ENCODE results near the gene LSAMP. TPM values are rescaled to one million over a fixed set of nuclear protein-coding genes. Genes with fewer than 3 reads are reported as not detected.
"Not testable (repeated sequence)": the region's sequence is repeated elsewhere in the genome, so short reads cannot be mapped to it uniquely, and the experiment has no call there.

Gene LSAMP
- total RNA-seq, 1 donor from 2014 or later, result not detected

- H3K4me1 Mint-ChIP-seq (ENCODE audit: low read depth), result no peaks in the 10 kb centered on the region
- no peak for DNase-seq (ENCODE audit: low spot score)
- H3K27me3 Mint-ChIP-seq (ENCODE audit: low read depth), result no peaks in the 10 kb centered on the region
- no peaks in the 10 kb centered on the region for H3K9me3 Mint-ChIP-seq
- H3K4me3 Mint-ChIP-seq (ENCODE audit: low read depth), result no peak overlapping the region
- H3K27ac Mint-ChIP-seq, result no peak overlapping the region
- intact Hi-C loops (cut with micrococcal nuclease), result no loop called here
- H3K36me3 Mint-ChIP-seq (ENCODE audit: low read depth), result no peaks in the 10 kb centered on the region
Measured at GRCh38 chr3:116233711-116234357, 211.5 kb downstream of the LSAMP start.

GRCh38 chr3:116230431-116231020 lies 214.8 kb downstream of the LSAMP start:
- Mint-ChIP-seq H3K4me1 (ENCODE audit: low read depth) (no peaks in the 10 kb centered on the region), H3K27me3 (ENCODE audit: low read depth) (no peaks in the 10 kb centered on the region)

GRCh38 chr3:116226266-116226665 lies 219.0 kb downstream of the LSAMP start:
- intact Hi-C loops (cut with micrococcal nuclease), result no loop called here
- no peak for DNase-seq (ENCODE audit: low spot score)
- H3K36me3 Mint-ChIP-seq (ENCODE audit: low read depth), result no peaks in the 10 kb centered on the region
- no peaks in the 10 kb centered on the region for H3K9me3 Mint-ChIP-seq
- no peaks in the 10 kb centered on the region for H3K27me3 Mint-ChIP-seq (ENCODE audit: low read depth)
- H3K4me3 Mint-ChIP-seq (ENCODE audit: low read depth), result no peak overlapping the region
- no peaks in the 10 kb centered on the region for H3K4me1 Mint-ChIP-seq (ENCODE audit: low read depth)
- no peak overlapping the region for H3K27ac Mint-ChIP-seq

More at GRCh38 chr3:116230431-116231020, 214.8 kb downstream of the LSAMP start:
- H3K27ac Mint-ChIP-seq, result no peak overlapping the region
- no peak overlapping the region for H3K4me3 Mint-ChIP-seq (ENCODE audit: low read depth)
- no peaks in the 10 kb centered on the region for H3K36me3 Mint-ChIP-seq (ENCODE audit: low read depth)
- no peak for DNase-seq (ENCODE audit: low spot score)
- intact Hi-C loops (cut with micrococcal nuclease), result no loop called here
- H3K9me3 Mint-ChIP-seq, result no peaks in the 10 kb centered on the region

GRCh38 chr3:116216761-116217160 lies 228.5 kb downstream of the LSAMP start:
- Mint-ChIP-seq H3K4me1 (ENCODE audit: low read depth) (no peaks in the 10 kb centered on the region), H3K27me3 (ENCODE audit: low read depth) (no peaks in the 10 kb centered on the region), H3K9me3 (peaks cover 12% of the 10 kb centered on the region), H3K27ac (no peak overlapping the region), H3K36me3 (ENCODE audit: low read depth) (no peaks in the 10 kb centered on the region), H3K4me3 (ENCODE audit: low read depth) (no peak overlapping the region)
- intact Hi-C loops (cut with micrococcal nuclease), result no loop called here
- DNase-seq (ENCODE audit: low spot score), result no peak

GRCh38 chr3:116211901-116212300 lies 233.4 kb downstream of the LSAMP start:
- intact Hi-C loops (cut with micrococcal nuclease), result no loop called here
- Mint-ChIP-seq H3K27me3 (ENCODE audit: low read depth) (no peaks in the 10 kb centered on the region), H3K36me3 (ENCODE audit: low read depth) (no peaks in the 10 kb centered on the region), H3K4me1 (ENCODE audit: low read depth) (no peaks in the 10 kb centered on the region), H3K27ac (no peak overlapping the region), H3K4me3 (ENCODE audit: low read depth) (no peak overlapping the region), H3K9me3 (peaks cover 16% of the 10 kb centered on the region)
- DNase-seq (ENCODE audit: low spot score), result no peak

- H3K9me3 Mint-ChIP-seq, result peaks cover 16% of the 10 kb centered on the region
- H3K27me3 Mint-ChIP-seq (ENCODE audit: low read depth); H3K27ac Mint-ChIP-seq; H3K36me3 Mint-ChIP-seq (ENCODE audit: low read depth); H3K4me1 Mint-ChIP-seq (ENCODE audit: low read depth); H3K4me3 Mint-ChIP-seq (ENCODE audit: low read depth); intact Hi-C loops (cut with micrococcal nuclease); DNase-seq (ENCODE audit: low spot score): not testable (repeated sequence)
Measured at GRCh38 chr3:116208830-116209229, 236.5 kb downstream of the LSAMP start.

GRCh38 chr3:116200956-116201690 lies 244.2 kb downstream of the LSAMP start:
- H3K9me3 Mint-ChIP-seq, result peaks cover 4% of the 10 kb centered on the region
- no peaks in the 10 kb centered on the region for H3K4me1 Mint-ChIP-seq (ENCODE audit: low read depth)
- intact Hi-C loops (cut with micrococcal nuclease), result no loop called here
- no peak overlapping the region for H3K27ac Mint-ChIP-seq
- H3K4me3 Mint-ChIP-seq (ENCODE audit: low read depth), result no peak overlapping the region
- H3K36me3 Mint-ChIP-seq (ENCODE audit: low read depth), result no peaks in the 10 kb centered on the region
- no peak for DNase-seq (ENCODE audit: low spot score)
- H3K27me3 Mint-ChIP-seq (ENCODE audit: low read depth), result no peaks in the 10 kb centered on the region

DNA sequence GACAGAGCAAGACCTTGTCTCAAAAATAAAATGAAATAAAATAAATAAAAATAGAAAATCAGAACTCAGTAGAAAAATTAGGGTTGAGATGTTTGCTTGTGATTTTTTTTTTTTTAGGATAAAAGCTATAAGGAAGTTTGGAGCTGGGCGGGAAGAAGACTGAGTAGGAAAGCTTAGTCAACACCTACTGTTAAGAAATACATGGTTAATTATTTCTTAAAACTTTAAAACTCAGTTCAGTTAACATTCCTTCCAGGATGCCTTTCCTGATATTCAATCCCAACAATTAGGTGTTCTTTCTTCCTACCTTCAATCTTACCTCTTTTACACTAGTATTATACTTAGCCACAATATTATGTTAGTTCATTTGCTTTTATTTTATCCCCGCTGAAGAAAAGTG lies 246.2 kb downstream of the LSAMP start:
- no peak for DNase-seq (ENCODE audit: low spot score)
- Mint-ChIP-seq H3K4me1 (ENCODE audit: low read depth) (no peaks in the 10 kb centered on the region), H3K36me3 (ENCODE audit: low read depth) (no peaks in the 10 kb centered on the region), H3K4me3 (ENCODE audit: low read depth) (no peak overlapping the region), H3K9me3 (peaks cover 5% of the 10 kb centered on the region), H3K27me3 (ENCODE audit: low read depth) (no peaks in the 10 kb centered on the region), H3K27ac (no peak overlapping the region)
- intact Hi-C loops (cut with micrococcal nuclease), result no loop called here

DNA sequence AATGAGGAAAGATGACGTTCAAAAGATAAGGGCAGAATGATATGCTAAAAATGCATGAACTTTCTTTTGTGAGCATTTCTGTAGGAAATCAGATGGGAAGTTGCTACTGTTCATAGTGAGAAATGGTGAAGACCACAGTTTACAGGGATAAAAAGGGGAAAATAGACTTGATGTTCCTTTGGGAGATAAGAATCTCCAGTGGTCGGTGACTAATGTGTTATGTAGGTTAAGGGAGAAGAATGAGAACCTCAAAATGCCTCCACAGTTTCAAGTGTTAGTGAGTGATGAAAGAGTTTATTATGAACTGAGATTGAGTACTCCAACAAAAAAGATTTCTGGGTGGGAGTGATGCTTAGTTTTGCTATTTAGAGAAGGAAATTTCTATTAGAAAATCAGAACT lies 247.2 kb downstream of the LSAMP start:
- no peaks in the 10 kb centered on the region for H3K27me3 Mint-ChIP-seq (ENCODE audit: low read depth)
- H3K4me3 Mint-ChIP-seq (ENCODE audit: low read depth), result no peak overlapping the region
- no peaks in the 10 kb centered on the region for H3K4me1 Mint-ChIP-seq (ENCODE audit: low read depth)
- intact Hi-C loops (cut with micrococcal nuclease), result no loop called here
- H3K27ac Mint-ChIP-seq, result no peak overlapping the region
- peaks cover 8% of the 10 kb centered on the region for H3K9me3 Mint-ChIP-seq
- DNase-seq (ENCODE audit: low spot score), result no peak
- no peaks in the 10 kb centered on the region for H3K36me3 Mint-ChIP-seq (ENCODE audit: low read depth)

- DNase-seq (ENCODE audit: low spot score), result no peak
- Mint-ChIP-seq H3K27ac (no peak overlapping the region), H3K27me3 (ENCODE audit: low read depth) (no peaks in the 10 kb centered on the region), H3K9me3 (peaks cover 5% of the 10 kb centered on the region), H3K4me1 (ENCODE audit: low read depth) (no peaks in the 10 kb centered on the region), H3K36me3 (ENCODE audit: low read depth) (no peaks in the 10 kb centered on the region), H3K4me3 (ENCODE audit: low read depth) (no peak overlapping the region)
- intact Hi-C loops (cut with micrococcal nuclease), result no loop called here
Measured at GRCh38 chr3:116192464-116192863, 252.8 kb downstream of the LSAMP start.

- DNase-seq (ENCODE audit: low spot score), result no peak
- peaks cover 5% of the 10 kb centered on the region for H3K9me3 Mint-ChIP-seq
- H3K27ac Mint-ChIP-seq, result no peak overlapping the region
- intact Hi-C loops (cut with micrococcal nuclease), result no loop called here
- H3K27me3 Mint-ChIP-seq (ENCODE audit: low read depth), result no peaks in the 10 kb centered on the region
- H3K4me1 Mint-ChIP-seq (ENCODE audit: low read depth), result no peaks in the 10 kb centered on the region
- no peak overlapping the region for H3K4me3 Mint-ChIP-seq (ENCODE audit: low read depth)
- no peaks in the 10 kb centered on the region for H3K36me3 Mint-ChIP-seq (ENCODE audit: low read depth)
Measured at GRCh38 chr3:116191409-116191808, 253.9 kb downstream of the LSAMP start.

DNA sequence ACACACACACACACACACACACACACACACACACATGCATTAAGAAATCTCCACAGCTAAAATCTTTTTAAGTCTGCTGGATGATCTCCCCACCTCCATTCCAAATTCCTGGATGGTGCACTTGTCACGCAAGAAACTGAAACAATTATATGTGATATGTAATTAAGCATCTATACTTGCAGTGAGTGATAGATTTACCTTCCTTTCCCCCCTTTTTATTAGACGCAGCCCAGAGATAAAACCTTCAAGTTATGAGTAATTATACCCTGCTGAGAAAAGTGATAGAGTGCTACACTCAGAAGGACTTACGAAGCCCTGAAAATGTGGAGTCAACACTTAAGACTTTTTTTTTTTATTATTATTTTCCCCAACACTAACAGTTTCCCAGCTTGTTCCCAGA lies 255.2 kb downstream of the LSAMP start:
- Mint-ChIP-seq H3K4me1 (ENCODE audit: low read depth) (no peaks in the 10 kb centered on the region), H3K36me3 (ENCODE audit: low read depth) (no peaks in the 10 kb centered on the region), H3K4me3 (ENCODE audit: low read depth) (no peak overlapping the region), H3K27ac (no peak overlapping the region), H3K27me3 (ENCODE audit: low read depth) (no peaks in the 10 kb centered on the region), H3K9me3 (peaks cover 5% of the 10 kb centered on the region)
- no peak for DNase-seq (ENCODE audit: low spot score)
- intact Hi-C loops (cut with micrococcal nuclease), result no loop called here

DNA sequence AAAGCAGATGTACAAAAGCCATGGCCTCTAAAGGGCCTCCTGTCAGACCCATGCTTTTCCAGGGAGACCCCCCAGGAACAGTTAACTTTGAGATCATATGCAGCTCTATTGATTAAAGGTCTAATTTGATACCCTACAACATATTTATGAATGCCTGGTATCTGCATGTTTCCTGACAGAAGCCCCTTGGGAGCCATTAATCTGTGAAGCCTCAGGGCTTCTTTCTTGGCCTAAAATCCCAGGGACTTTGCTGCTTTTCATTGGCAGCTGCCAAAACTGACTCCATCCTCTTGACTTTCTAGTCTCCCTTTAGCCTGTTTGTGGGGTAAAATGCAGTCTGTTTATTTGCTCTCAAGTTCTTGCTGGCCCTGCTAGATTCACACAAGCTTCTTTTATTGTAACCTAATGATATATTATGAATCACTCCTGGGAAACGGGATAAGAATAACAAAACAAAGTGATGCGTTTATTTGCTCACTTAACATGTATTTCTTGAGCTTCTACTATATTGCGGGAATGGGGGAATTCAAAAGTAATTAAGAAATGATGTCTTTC lies 257.0 kb downstream of the LSAMP start:
- Mint-ChIP-seq H3K4me3 (ENCODE audit: low read depth) (no peak overlapping the region), H3K27me3 (ENCODE audit: low read depth) (no peaks in the 10 kb centered on the region), H3K36me3 (ENCODE audit: low read depth) (no peaks in the 10 kb centered on the region), H3K4me1 (ENCODE audit: low read depth) (no peaks in the 10 kb centered on the region), H3K27ac (no peak overlapping the region), H3K9me3 (no peaks in the 10 kb centered on the region)
- intact Hi-C loops (cut with micrococcal nuclease), result no loop called here
- DNase-seq (ENCODE audit: low spot score), result no peak
